HepG2 (cell line): ENCODE results near the gene GRB2. TPM values are rescaled to one million over a fixed set of nuclear protein-coding genes. Genes with fewer than 3 reads are reported as not detected.

Source experiments
- ATAD3A ChIP-seq: sonication (generic); formaldehyde crosslinking; IDR thresholded peaks from 2 replicates; pipeline ENCODE4 v1.4.0; 2020; ENCODE audit warnings: missing genetic modification reagents
- CCDC6 ChIP-seq: sonication (generic); formaldehyde crosslinking; IDR thresholded peaks from 2 replicates; pipeline ENCODE4 v1.8.1; 2022; ENCODE audit warnings: mild to moderate bottlenecking, missing genetic modification reagents, moderate library complexity
- ELF3 ChIP-seq: IDR thresholded peaks from 2 replicates; pipeline ENCODE4 v1.6.1; 2016; ENCODE audit warnings: missing genetic modification reagents, missing compliant biosample characterization
- FIP1L1 ChIP-seq: fragments of 200-400 bp; formaldehyde crosslinking; IDR thresholded peaks from 2 replicates; pipeline ENCODE4 v1.6.1; 2018; ENCODE audit warnings: low read depth, mild to moderate bottlenecking, low read length, moderate library complexity, borderline replicate concordance; ENCODE audit not compliant: insufficient read depth
- IKZF4 ChIP-seq: sonication (generic); formaldehyde crosslinking; IDR thresholded peaks from 2 replicates; pipeline ENCODE4 v1.5.1; 2020; ENCODE audit warnings: borderline replicate concordance, mild to moderate bottlenecking, low read depth, missing genetic modification reagents; ENCODE audit errors: not compliant biosample characterization
- MTA3 ChIP-seq: sonication (generic); formaldehyde crosslinking; IDR thresholded peaks from 2 replicates; pipeline ENCODE4 v1.4.0; 2020; ENCODE audit warnings: missing genetic modification reagents
- NR2F1 ChIP-seq, 2 experiments: fragments of 450-650 bp in 1 of 2; formaldehyde crosslinking in 1 of 2; IDR thresholded peaks; 2 replicates each; pipeline versions ENCODE4 v1.5.0 to v1.6.1; 2016 to 2020; ENCODE audit warnings: mild to moderate bottlenecking in 1 of 2, missing compliant biosample characterization in 1 of 2, missing genetic modification reagents in 1 of 2, moderate library complexity in 1 of 2
- PAF1 ChIP-seq: IDR thresholded peaks from 2 replicates; pipeline ENCODE4 v1.6.1; 2016; ENCODE audit warnings: missing genetic modification reagents, missing compliant biosample characterization
- RAD21 ChIP-seq: fragments of 450-650 bp; formaldehyde crosslinking; IDR thresholded peaks from 2 replicates; pipeline ENCODE4 v1.5.0; 2020; ENCODE audit warnings: mild to moderate bottlenecking
- RBM22 ChIP-seq: fragments of 200-400 bp; formaldehyde crosslinking; optimal IDR thresholded peaks from 2 replicates; pipeline ENCODE3; 2017; ENCODE audit warnings: mild to moderate bottlenecking, low read length, moderate library complexity
- RFXAP ChIP-seq: sonication (generic); formaldehyde crosslinking; IDR thresholded peaks from 2 replicates; pipeline ENCODE4 v1.4.0; 2020; ENCODE audit warnings: missing genetic modification reagents, borderline replicate concordance
- RNF2 ChIP-seq: fragments of 450-650 bp; conservative IDR thresholded peaks from 2 replicates; pipeline ENCODE4 v1.6.1; 2016; ENCODE audit warnings: low read depth
- SYNCRIP ChIP-seq: fragments of 200-400 bp; formaldehyde crosslinking; IDR thresholded peaks from 2 replicates; pipeline ENCODE4 v1.6.1; 2018; ENCODE audit warnings: mild to moderate bottlenecking, low read depth, low read length; ENCODE audit not compliant: insufficient read depth
- WIZ ChIP-seq: sonication (generic); formaldehyde crosslinking; IDR thresholded peaks from 2 replicates; pipeline ENCODE4 v1.5.1; 2020; ENCODE audit warnings: mild to moderate bottlenecking, missing genetic modification reagents
- XBP1 ChIP-seq: sonication (generic); formaldehyde crosslinking; IDR thresholded peaks from 2 replicates; pipeline ENCODE4 v1.5.0; 2020; ENCODE audit warnings: missing genetic modification reagents
- ZNF367 ChIP-seq: sonication (generic); formaldehyde crosslinking; IDR thresholded peaks from 2 replicates; pipeline ENCODE4 v1.4.0; 2020; ENCODE audit warnings: missing genetic modification reagents, borderline replicate concordance
- polyA plus RNA-seq, 8 experiments: library from polyadenylated mRNA; depleted of rRNA in 3 of 8; stranded (reverse) in 7 of 8; unstranded in 1 of 8; fragments of >200 nt; fragmentation: Illumina TruSeq in 4 of 8; extraction: Trizol in 4 of 8; gene quantifications; 2 replicates each; pipeline versions ENCODE4 v1.2.1 to v1.2.3, GENCODE V29; 2011 to 2016; ENCODE audit warnings: low read depth in 4 of 8, missing spikeins in 1 of 8, mixed read lengths in 1 of 8; ENCODE audit not compliant: insufficient read depth in 1 of 8
- total RNA-seq, 5 experiments: library from RNA; depleted of rRNA; stranded (reverse); fragments of >200 nt; fragmentation: Illumina TruSeq; extraction: Trizol; gene quantifications; 2 replicates each; pipeline ENCODE4 v1.2.3, GENCODE V29; 2016; ENCODE audit warnings: low read depth in 1 of 5
- TF ChIP-seq, protein P1 (sequence below): sonication (generic); formaldehyde crosslinking; IDR thresholded peaks from 2 replicates; pipeline ENCODE4 v1.5.0; 2020; ENCODE audit warnings: mild to moderate bottlenecking, low read depth, missing genetic modification reagents, borderline replicate concordance
- TF ChIP-seq, protein P2 (sequence below): sonication (generic); formaldehyde crosslinking; IDR thresholded peaks from 2 replicates; pipeline ENCODE4 v1.5.0; 2020; ENCODE audit warnings: missing genetic modification reagents, mild to moderate bottlenecking, borderline replicate concordance
- TF ChIP-seq, protein P3 (sequence below): IDR thresholded peaks from 2 replicates; pipeline ENCODE4 v1.6.1; 2016; ENCODE audit warnings: mild to moderate bottlenecking, missing biosample characterization, missing genetic modification reagents
- TF ChIP-seq, protein P4 (sequence below): IDR thresholded peaks from 2 replicates; pipeline ENCODE4 v1.6.1; 2016; ENCODE audit warnings: low read depth, control low read depth
- TF ChIP-seq, protein P5 (sequence below): sonication (generic); formaldehyde crosslinking; IDR thresholded peaks from 2 replicates; pipeline ENCODE4 v1.4.0; 2020; ENCODE audit warnings: missing genetic modification reagents
- TF ChIP-seq, protein P6 (sequence below): IDR thresholded peaks from 2 replicates; pipeline ENCODE4 v1.6.1; 2016

GRB2 gene
- total and polyA plus RNA-seq, 2 of the 13 experiments (the other 11 are each of a cell fraction or from before 2014, with no cell fraction given), result 84.6 to 92.3 TPM

DNA sequence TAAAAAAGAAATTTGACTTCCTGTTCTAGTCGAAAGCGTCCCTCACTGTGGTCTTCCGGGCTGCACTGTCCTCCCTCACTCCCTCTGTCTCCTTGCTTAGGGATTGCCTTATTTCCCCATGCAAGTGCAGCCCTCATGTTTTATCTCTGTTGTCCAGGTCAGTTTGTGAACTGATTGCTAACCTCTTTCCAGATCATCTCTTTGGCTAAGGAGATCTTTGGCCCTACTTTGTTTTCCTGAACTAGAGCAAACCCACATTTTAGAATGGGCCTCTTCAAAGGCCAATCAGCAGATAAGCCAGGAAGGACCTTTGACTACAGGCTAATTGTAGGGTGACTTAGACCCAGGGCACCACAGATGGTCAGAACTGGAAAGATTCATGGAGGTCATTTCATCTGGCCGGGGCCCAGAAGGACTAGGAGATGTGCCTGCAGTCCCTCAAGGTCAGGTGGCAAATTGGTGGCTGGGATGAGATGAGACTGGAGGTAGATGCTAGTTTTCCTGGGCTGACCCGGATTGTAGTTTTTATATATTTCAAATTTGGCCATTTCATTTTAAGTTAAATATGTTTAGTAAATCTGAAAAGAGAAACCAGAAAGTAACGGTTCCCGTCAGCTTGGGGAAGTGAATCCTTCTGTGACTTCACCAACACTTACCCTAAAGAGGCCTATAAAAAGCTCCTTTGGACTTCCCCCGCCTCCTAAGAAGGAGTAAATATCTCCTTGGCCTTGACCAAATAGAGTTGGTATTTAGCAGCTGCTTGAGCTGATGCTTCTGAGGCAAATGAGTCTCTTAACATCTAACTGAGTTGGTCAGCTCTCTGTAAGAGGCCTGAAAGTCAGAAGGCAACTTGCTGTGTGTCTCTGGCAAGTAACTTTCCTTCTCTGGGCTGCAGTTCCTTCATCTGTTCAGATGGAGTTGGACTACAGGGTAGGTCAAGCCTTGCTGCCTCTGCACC is 110.0 kb downstream of the GRB2 start (continued):
- TF ChIP-seq WIZ (no peak), SYNCRIP (no peak), RAD21 (CRISPR knock-in tag) (peak; percentile 51; the same call in 1 of the 2 replicates), ATAD3A (no peak), ELF3 (CRISPR knock-in tag) (peak; percentile 73), RFXAP (CRISPR knock-in tag) (peak; percentile 82; the same call in 1 of the 2 replicates), ZNF367 (no peak), RBM22 (no peak), CCDC6 (CRISPR knock-in tag) (peak; percentile 59), IKZF4 (CRISPR knock-in tag) (no peak), PAF1 (CRISPR knock-in tag) (no peak), FIP1L1 (no peak), MTA3 (no peak), RNF2 (no peak), NR2F1 (CRISPR knock-in tag; IDR thresholded peaks at IDR 0.05) (peak; percentile 67 to 79; a peak in 3 of 4 replicates), XBP1 (no peak)
- TF ChIP-seq, protein P1, sequence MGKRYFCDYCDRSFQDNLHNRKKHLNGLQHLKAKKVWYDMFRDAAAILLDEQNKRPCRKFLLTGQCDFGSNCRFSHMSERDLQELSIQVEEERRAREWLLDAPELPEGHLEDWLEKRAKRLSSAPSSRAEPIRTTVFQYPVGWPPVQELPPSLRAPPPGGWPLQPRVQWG, result no peak
- TF ChIP-seq, protein P2, sequence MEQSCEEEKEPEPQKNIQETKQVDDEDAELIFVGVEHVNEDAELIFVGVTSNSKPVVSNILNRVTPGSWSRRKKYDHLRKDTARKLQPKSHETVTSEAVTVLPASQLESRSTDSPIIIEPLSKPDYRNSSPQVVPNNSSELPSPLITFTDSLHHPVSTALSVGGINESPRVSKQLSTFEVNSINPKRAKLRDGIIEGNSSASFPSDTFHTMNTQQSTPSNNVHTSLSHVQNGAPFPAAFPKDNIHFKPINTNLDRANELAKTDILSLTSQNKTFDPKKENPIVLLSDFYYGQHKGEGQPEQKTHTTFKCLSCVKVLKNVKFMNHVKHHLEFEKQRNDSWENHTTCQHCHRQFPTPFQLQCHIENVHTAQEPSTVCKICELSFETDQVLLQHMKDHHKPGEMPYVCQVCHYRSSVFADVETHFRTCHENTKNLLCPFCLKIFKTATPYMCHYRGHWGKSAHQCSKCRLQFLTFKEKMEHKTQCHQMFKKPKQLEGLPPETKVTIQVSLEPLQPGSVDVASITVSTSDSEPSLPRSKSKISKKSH (CRISPR knock-in tag), result no peak
- TF ChIP-seq, protein P3, sequence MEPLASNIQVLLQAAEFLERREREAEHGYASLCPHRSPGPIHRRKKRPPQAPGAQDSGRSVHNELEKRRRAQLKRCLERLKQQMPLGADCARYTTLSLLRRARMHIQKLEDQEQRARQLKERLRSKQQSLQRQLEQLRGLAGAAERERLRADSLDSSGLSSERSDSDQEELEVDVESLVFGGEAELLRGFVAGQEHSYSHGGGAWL (CRISPR knock-in tag), result no peak
- TF ChIP-seq, protein P4, sequence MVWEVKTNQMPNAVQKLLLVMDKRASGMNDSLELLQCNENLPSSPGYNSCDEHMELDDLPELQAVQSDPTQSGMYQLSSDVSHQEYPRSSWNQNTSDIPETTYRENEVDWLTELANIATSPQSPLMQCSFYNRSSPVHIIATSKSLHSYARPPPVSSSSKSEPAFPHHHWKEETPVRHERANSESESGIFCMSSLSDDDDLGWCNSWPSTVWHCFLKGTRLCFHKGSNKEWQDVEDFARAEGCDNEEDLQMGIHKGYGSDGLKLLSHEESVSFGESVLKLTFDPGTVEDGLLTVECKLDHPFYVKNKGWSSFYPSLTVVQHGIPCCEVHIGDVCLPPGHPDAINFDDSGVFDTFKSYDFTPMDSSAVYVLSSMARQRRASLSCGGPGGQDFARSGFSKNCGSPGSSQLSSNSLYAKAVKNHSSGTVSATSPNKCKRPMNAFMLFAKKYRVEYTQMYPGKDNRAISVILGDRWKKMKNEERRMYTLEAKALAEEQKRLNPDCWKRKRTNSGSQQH (CRISPR knock-in tag), result no peak
- TF ChIP-seq, protein P5, sequence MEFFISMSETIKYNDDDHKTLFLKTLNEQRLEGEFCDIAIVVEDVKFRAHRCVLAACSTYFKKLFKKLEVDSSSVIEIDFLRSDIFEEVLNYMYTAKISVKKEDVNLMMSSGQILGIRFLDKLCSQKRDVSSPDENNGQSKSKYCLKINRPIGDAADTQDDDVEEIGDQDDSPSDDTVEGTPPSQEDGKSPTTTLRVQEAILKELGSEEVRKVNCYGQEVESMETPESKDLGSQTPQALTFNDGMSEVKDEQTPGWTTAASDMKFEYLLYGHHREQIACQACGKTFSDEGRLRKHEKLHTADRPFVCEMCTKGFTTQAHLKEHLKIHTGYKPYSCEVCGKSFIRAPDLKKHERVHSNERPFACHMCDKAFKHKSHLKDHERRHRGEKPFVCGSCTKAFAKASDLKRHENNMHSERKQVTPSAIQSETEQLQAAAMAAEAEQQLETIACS (CRISPR knock-in tag), result 0 out of 2 replicates have a peak, but pooled peaks have one; percentile 0
- TF ChIP-seq, protein P6, sequence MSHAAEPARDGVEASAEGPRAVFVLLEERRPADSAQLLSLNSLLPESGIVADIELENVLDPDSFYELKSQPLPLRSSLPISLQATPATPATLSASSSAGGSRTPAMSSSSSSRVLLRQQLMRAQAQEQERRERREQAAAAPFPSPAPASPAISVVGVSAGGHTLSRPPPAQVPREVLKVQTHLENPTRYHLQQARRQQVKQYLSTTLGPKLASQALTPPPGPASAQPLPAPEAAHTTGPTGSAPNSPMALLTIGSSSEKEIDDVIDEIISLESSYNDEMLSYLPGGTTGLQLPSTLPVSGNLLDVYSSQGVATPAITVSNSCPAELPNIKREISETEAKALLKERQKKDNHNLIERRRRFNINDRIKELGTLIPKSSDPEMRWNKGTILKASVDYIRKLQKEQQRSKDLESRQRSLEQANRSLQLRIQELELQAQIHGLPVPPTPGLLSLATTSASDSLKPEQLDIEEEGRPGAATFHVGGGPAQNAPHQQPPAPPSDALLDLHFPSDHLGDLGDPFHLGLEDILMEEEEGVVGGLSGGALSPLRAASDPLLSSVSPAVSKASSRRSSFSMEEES (CRISPR knock-in tag), result no peak; the same call in none of the 2 replicates
